Suprapubic skin (tissue), 3 donors: Measurements from ENCODE around the gene SETDB2.

Experiments
- CTCF ChIP-seq, 2 donors: fragments of 200-600 bp in 1 of 2; fragments of 450-650 bp in 1 of 2; sonication (generic) in 1 of 2; IDR thresholded peaks; one replicate each; pipeline ENCODE4 v1.5.1; 2016 to 2019; ENCODE audit warnings: antibody characterized with exemption in 2 of 2, mild to moderate bottlenecking in 1 of 2, moderate library complexity in 1 of 2
- EP300 ChIP-seq: sonication (generic); formaldehyde crosslinking; IDR thresholded peaks from one replicate; pipeline ENCODE4 v1.6.1; 2017; ENCODE audit warnings: antibody characterized with exemption
- POLR2A ChIP-seq, 2 donors: fragments of 450-650 bp; IDR thresholded peaks; one replicate each; pipeline ENCODE4 v1.6.1; 2017; ENCODE audit warnings: antibody characterized with exemption in 2 of 2, mild to moderate bottlenecking in 2 of 2, moderate library complexity in 2 of 2

- TF ChIP-seq CTCF (IDR thresholded peaks at IDR 0.05) (no peak), POLR2A (IDR thresholded peaks at IDR 0.05) (no peak), EP300 (no peak)
These were observed 56.0 kb downstream of the SETDB2 start for GRCh38 chr13:49499889-49500660.
